SJSA1 (cell line): ENCODE results near the gene INSYN2B. TPM values are rescaled to one million over a fixed set of nuclear protein-coding genes. Genes with fewer than 3 reads are reported as not detected.

Source experiments
- total RNA-seq: library from RNA; depleted of rRNA; stranded (reverse); fragments of >200 nt; shearing (Covaris generic); gene quantifications from 2 replicates; pipeline ENCODE4 v1.2.3, GENCODE V29; 2014; rRNA removed

Gene INSYN2B
- total RNA-seq, 1 experiment from 2014 or later, result 3.8 TPM

Other genes starting within 250 kb of the INSYN2B start
- not detected in 2 replicates for gene FOXI1, start 125.4 kb upstream of the INSYN2B start, total RNA-seq